Neural progenitor cell (in vitro differentiated cells): Measurements from ENCODE around the gene ZNF883. TPM values are rescaled to one million over a fixed set of nuclear protein-coding genes. Genes with fewer than 3 reads are reported as not detected.

Source experiments
- DNase-seq: peaks from one replicate; pipeline ENCODE4 v3.0.0-alpha.2; 2016; ENCODE audit warnings: low spot score
- H2AFZ ChIP-seq: fragments of 200-600 bp; sonication (generic); replicated peaks from 2 replicates; pipeline ENCODE4 v1.6.1; 2016; ENCODE audit warnings: antibody characterized with exemption
- H3F3A ChIP-seq: fragments of 200-600 bp; sonication (generic); 2 replicates; pipeline ENCODE4 v1.6.1; 2016; ENCODE audit warnings: antibody characterized with exemption, low read depth
- H3K27ac ChIP-seq: fragments of 200-600 bp; sonication (generic); 2 replicates; pipeline ENCODE4 v1.5.1; 2016; ENCODE audit warnings: mild to moderate bottlenecking
- H3K27me3 ChIP-seq: fragments of 200-600 bp; sonication (generic); 2 replicates; pipeline ENCODE4 v1.6.1; 2016; ENCODE audit warnings: mild to moderate bottlenecking, moderate library complexity
- H3K36me3 ChIP-seq: fragments of 200-600 bp; sonication (generic); 2 replicates; pipeline ENCODE4 v1.5.1; 2016
- H3K4me1 ChIP-seq: fragments of 200-600 bp; sonication (generic); 2 replicates; pipeline ENCODE4 v1.6.1; 2016; ENCODE audit warnings: mixed run types
- H3K4me2 ChIP-seq: fragments of 200-600 bp; sonication (generic); 2 replicates; pipeline ENCODE4 v1.6.1; 2016
- H3K4me3 ChIP-seq: fragments of 200-600 bp; sonication (generic); 2 replicates; pipeline ENCODE4 v1.5.1; 2016
- H3K79me2 ChIP-seq: fragments of 200-600 bp; sonication (generic); 2 replicates; pipeline ENCODE4 v1.6.1; 2016; ENCODE audit warnings: low read depth
- H3K9ac ChIP-seq: fragments of 200-600 bp; sonication (generic); 2 replicates; pipeline ENCODE4 v1.6.1; 2016
- H3K9me3 ChIP-seq: fragments of 200-600 bp; sonication (generic); 2 replicates; pipeline ENCODE4 v1.5.1; 2016; ENCODE audit warnings: low read depth
- H4K20me1 ChIP-seq: fragments of 200-600 bp; sonication (generic); 2 replicates; pipeline ENCODE4 v1.6.1; 2016; ENCODE audit warnings: low read depth
- H3K27ac Mint-ChIP-seq: 3 replicates; pipeline ENCODE4 v1.8.0; 2021; ENCODE audit warnings: mixed read lengths
- H3K27me3 Mint-ChIP-seq: 2 replicates; pipeline ENCODE4 v1.8.0; 2022; ENCODE audit warnings: low read depth, mild to moderate bottlenecking, inconsistent platforms, moderate library complexity, mixed read lengths; ENCODE audit not compliant: insufficient read depth
- H3K36me3 Mint-ChIP-seq: 3 replicates; pipeline ENCODE4 v1.8.0; 2021; ENCODE audit warnings: mixed read lengths
- H3K4me1 Mint-ChIP-seq: 3 replicates; pipeline ENCODE4 v1.8.0; 2021; ENCODE audit warnings: mixed read lengths
- H3K4me3 Mint-ChIP-seq: 3 replicates; pipeline ENCODE4 v1.8.0; 2021; ENCODE audit warnings: mild to moderate bottlenecking, moderate library complexity, mixed read lengths
- H3K9me3 Mint-ChIP-seq: 3 replicates; pipeline ENCODE4 v1.8.0; 2020; ENCODE audit warnings: mixed read lengths
- CTCF ChIP-seq: fragments of 200-600 bp; sonication (generic); IDR thresholded peaks from 2 replicates; pipeline ENCODE4 v1.5.1; 2017; ENCODE audit warnings: antibody characterized with exemption, mild to moderate bottlenecking
- EZH2 ChIP-seq: fragments of 200-600 bp; sonication (generic); IDR thresholded peaks from 2 replicates; pipeline ENCODE4 v1.6.1; 2017; ENCODE audit warnings: antibody characterized with exemption, mild to moderate bottlenecking, moderate library complexity
- EZH2phosphoT487 ChIP-seq: fragments of 200-600 bp; sonication (generic); IDR thresholded peaks from 2 replicates; pipeline ENCODE4 v1.6.1; 2017; ENCODE audit warnings: antibody characterized with exemption
- total RNA-seq: library from RNA; depleted of rRNA; stranded (reverse); fragments of >200 nt; gene quantifications from 2 replicates; pipeline ENCODE4 v1.2.3, GENCODE V29; 2015; ENCODE audit warnings: low replicate concordance

The ZNF883 gene
- total RNA-seq, 1 donor from 2014 or later = 20.0 TPM

- no peak overlapping the region for H3K27ac Mint-ChIP-seq
- Histone ChIP-seq H3K27me3 (peaks cover 32% of the 10 kb centered on the region), H3K4me1 (peaks cover 11% of the 10 kb centered on the region), H3K4me2 (no peak overlapping the region), H3K36me3 (no peaks in the 10 kb centered on the region), H3K4me3 (no peak overlapping the region), H3K27ac (no peak overlapping the region), H2AFZ (no peak overlapping the region), H3F3A (no peaks in the 10 kb centered on the region), H4K20me1 (no peaks in the 10 kb centered on the region), H3K9ac (no peak overlapping the region), H3K79me2 (no peaks in the 10 kb centered on the region), H3K9me3 (no peaks in the 10 kb centered on the region)
- peak; percentile 62 for DNase-seq
- no peak overlapping the region for H3K4me3 Mint-ChIP-seq
- peaks cover 2% of the 10 kb centered on the region for H3K9me3 Mint-ChIP-seq
- no peaks in the 10 kb centered on the region for H3K27me3 Mint-ChIP-seq
- H3K36me3 Mint-ChIP-seq = no peaks in the 10 kb centered on the region
- H3K4me1 Mint-ChIP-seq = peaks cover 3% of the 10 kb centered on the region
- TF ChIP-seq CTCF (peak; percentile 62), EZH2 (no peak)
Measured at GRCh38 chr9:112921549-112921948, 90.4 kb downstream of the ZNF883 start.

- Histone ChIP-seq H3K4me1 (peaks cover 8% of the 10 kb centered on the region), H3K27me3 (peaks cover 48% of the 10 kb centered on the region), H2AFZ (no peak overlapping the region), H3K4me2 (no peak overlapping the region), H3K4me3 (no peak overlapping the region), H3K36me3 (no peaks in the 10 kb centered on the region), H3K9ac (no peak overlapping the region), H3K79me2 (no peaks in the 10 kb centered on the region), H3K9me3 (no peaks in the 10 kb centered on the region), H4K20me1 (no peaks in the 10 kb centered on the region), H3F3A (no peaks in the 10 kb centered on the region), H3K27ac (no peak overlapping the region)
- TF ChIP-seq EZH2phosphoT487 = no peak
- TF ChIP-seq CTCF = no peak
- TF ChIP-seq EZH2 = no peak
- no peak overlapping the region for H3K27ac Mint-ChIP-seq
- no peak for DNase-seq
- no peaks in the 10 kb centered on the region for H3K9me3 Mint-ChIP-seq
- no peaks in the 10 kb centered on the region for H3K4me1 Mint-ChIP-seq
- H3K27me3 Mint-ChIP-seq = peaks cover 2% of the 10 kb centered on the region
- H3K4me3 Mint-ChIP-seq = no peak overlapping the region
- no peaks in the 10 kb centered on the region for H3K36me3 Mint-ChIP-seq
Measured at GRCh38 chr9:112917987-112918362, 94.0 kb downstream of the ZNF883 start.

- H3K9ac ChIP-seq = no peak overlapping the region
- H3K27ac Mint-ChIP-seq = no peak overlapping the region
- H4K20me1 ChIP-seq = no peaks in the 10 kb centered on the region
- no peaks in the 10 kb centered on the region for H3K36me3 Mint-ChIP-seq
- H3K4me3 Mint-ChIP-seq = no peak overlapping the region
- no peaks in the 10 kb centered on the region for H3K36me3 ChIP-seq
- no peaks in the 10 kb centered on the region for H3K9me3 ChIP-seq
- H3K4me1 ChIP-seq = peaks cover 8% of the 10 kb centered on the region
- H3K27ac ChIP-seq = no peak overlapping the region
- no peaks in the 10 kb centered on the region for H3K9me3 Mint-ChIP-seq
- no peaks in the 10 kb centered on the region for H3K79me2 ChIP-seq
- peaks cover 41% of the 10 kb centered on the region for H3K27me3 ChIP-seq
- TF ChIP-seq EZH2 (no peak), CTCF (no peak), EZH2phosphoT487 (no peak)
- H3F3A ChIP-seq = no peaks in the 10 kb centered on the region
- H3K4me3 ChIP-seq = no peak overlapping the region
- H3K27me3 Mint-ChIP-seq = peaks cover 2% of the 10 kb centered on the region
- DNase-seq = no peak
- H2AFZ ChIP-seq = no peak overlapping the region
- H3K4me1 Mint-ChIP-seq = no peaks in the 10 kb centered on the region
- H3K4me2 ChIP-seq = no peak overlapping the region
Measured at GRCh38 chr9:112917047-112917986, 94.7 kb downstream of the ZNF883 start.
